GM18909 (cell line): Measurements from ENCODE around the gene PROK1.

Experiments used
- ATAC-seq: cut with Tn5 transposase; IDR thresholded peaks from one replicate; pipeline ENCODE4 v1.9.1; 2021; ENCODE audit warnings: mild to moderate bottlenecking; ENCODE audit not compliant: unreplicated experiment, poor library complexity

PROK1 gene

GRCh38 chr1:110463725-110464124 is 12.8 kb downstream of the PROK1 start:
- ATAC-seq, result no peak

DNA sequence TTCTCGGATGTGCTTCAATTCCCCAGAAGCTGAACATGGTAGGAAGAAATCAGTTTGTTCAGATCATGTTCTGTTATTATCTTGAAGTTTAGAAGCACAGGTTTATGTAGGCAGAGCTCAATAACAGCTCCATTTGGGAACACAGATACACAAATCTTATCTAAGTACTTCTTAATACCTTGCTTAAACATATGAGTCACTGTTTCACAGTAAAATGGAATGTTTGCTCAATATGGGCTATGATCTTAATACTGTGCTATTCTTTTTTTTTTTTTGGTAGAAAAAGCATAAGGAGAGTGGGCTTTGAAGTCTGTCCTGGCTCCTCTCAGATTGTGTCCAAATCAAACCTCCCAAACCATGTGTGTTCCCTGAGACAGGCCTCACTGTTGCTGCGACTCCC is 13.4 kb downstream of the PROK1 start:
- ATAC-seq, result no peak

- no peak for ATAC-seq
These were observed 14.3 kb downstream of the PROK1 start for GRCh38 chr1:110465038-110465813.

GRCh38 chr1:110465814-110466380 is 14.9 kb downstream of the PROK1 start:
- ATAC-seq, result no peak

- no peak for ATAC-seq
These were observed 15.8 kb downstream of the PROK1 start for GRCh38 chr1:110466646-110467280.

DNA sequence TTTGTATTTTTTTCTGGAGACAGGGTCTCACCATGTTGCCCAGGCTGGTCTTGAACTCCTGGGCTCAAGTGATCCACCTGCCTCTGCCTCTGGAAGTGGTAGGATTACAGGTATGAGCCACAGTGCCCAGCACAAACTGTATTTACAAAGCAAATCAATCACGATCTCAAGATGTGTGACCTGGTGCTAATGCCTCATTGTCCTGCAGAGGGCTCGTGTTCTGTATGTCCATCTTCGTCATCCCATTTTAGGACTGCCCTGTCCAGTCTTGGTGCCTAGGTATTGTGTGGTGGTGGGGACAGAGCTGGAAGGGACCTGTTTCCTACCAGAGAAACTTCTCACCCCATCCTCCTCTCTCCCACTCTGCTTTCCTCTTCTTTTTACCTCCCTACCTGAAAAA is 20.2 kb downstream of the PROK1 start:
- ATAC-seq, result no peak

DNA sequence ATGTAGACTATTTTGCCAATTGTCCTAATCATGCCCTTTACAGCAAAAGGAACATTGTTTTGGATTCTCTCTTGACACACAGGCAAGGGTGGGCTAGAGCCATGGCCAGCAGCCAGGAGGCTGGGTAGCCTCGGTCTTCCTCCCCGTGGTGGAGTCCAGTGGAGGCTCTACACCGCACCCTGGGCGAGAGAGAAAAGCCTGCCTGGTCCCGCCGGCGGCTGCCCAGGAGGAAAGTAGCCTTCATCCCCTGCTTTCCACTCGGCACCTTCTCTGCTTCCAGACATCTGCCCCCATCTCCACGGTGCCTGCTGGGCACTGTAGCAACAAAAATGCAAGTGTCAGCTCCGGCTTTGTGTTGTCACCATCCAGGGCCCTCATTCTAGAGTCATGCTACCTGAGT is 21.6 kb downstream of the PROK1 start:
- no peak for ATAC-seq

GRCh38 chr1:110474444-110474843 is 23.5 kb downstream of the PROK1 start:
- no peak for ATAC-seq

DNA sequence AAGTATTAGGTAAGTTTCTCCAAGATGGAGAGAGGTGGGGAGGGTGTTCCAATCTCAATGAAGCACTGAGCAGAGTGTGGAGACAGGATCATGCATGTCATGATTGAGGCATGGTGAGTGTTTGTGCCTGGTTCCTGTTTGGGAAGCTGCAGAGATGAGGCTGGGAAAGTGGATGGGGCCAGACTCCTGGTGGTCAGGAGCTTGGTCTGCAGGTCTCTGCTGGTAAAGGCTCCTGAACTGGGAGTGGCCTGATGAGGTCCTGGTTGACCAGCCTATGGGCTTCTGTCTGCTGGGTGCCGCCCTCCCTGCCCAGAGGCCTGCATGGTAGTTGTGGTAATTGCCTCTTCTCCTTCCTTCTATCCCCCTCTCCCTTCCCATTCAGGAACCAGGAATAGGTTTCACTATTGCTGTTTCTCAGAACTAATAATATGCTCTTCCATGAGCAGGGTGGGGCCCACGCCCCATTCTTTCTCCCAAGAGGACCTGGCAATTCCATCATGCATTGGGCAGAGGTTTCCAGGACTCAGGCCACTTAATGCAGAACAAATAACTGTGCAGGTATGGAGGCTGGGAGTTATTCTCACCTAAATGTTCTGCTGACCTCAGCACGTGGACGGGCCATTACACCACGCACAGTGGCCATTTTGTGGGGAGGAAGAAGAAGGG is 24.5 kb downstream of the PROK1 start:
- no peak for ATAC-seq

DNA sequence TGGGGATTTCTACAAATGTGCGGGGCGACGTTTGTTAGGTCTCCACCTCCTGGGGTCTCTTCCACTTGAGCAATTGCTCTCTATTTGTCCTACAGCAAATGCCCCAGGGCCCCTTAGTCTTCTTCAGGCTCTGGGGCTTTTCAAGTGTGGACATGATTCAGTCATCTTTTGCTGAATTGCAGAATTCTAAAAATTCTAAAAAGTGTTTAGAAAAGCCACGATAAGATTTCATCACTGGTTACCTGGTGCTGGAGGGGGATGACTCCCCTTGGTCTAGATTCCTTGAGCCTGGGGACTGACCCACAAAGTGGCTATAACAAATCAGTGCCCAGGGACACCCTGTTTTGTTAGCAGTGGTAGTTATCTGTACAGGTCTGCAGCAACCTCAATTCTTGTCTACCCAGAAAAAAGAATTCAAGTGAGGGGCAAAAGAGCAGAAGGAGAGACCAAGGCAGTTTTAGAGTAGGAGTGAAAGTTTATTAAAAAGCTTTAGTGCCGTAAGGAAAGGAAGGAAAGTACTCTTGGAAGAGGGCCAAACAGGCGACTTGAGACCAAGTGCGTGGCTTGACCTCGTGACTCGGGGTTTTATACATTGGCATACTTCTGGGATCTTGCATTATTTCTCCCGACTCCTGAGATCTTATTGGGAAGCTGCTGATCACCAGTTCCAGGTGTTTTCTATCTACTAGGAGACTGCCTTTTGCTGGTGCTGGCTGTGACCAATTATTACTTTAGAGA is 25.2 kb downstream of the PROK1 start:
- no peak for ATAC-seq

GRCh38 chr1:110477041-110477440 is 26.1 kb downstream of the PROK1 start:
- ATAC-seq, result no peak

GRCh38 chr1:110477445-110477957 is 26.6 kb downstream of the PROK1 start:
- no peak for ATAC-seq

GRCh38 chr1:110477967-110478640 is 27.2 kb downstream of the PROK1 start:
- no peak for ATAC-seq

- no peak for ATAC-seq
These were observed 27.9 kb downstream of the PROK1 start for GRCh38 chr1:110478886-110479285.

DNA sequence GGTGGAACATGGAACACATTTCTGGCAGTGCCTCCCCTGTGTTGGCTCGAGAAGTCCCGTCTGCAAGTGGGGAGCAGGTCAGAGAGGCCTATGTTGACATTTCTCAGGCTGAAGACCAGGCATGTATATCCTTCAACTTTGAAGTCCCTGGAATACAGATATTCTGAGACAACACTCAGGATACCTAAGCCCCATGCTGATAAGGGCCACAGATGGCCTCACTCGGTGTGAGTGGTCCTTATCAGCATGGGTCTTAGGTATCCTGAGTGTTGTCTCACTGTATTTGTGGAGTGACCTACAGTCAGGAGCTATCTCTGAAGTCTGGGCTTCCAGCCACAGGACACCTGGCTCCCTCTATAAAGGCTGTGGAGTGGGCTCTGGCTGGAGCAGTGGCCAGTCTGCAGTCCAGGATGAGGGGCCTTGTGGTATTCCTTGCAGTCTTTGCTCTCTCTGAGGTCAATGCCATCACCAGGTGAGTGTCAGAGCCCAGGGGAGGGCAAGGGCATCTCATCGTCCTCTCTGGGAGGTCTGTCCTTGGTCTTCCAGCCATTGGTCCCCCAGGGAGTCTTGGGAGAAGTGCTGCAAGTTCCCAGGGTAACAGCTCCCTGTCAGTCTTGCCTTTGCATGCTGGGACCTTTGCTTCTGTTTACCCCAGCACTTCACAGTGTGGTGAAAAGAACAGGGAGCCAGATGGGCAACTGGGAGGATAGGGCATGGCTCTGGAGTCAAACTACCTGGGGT is 29.6 kb downstream of the PROK1 start:
- no peak for ATAC-seq

DNA sequence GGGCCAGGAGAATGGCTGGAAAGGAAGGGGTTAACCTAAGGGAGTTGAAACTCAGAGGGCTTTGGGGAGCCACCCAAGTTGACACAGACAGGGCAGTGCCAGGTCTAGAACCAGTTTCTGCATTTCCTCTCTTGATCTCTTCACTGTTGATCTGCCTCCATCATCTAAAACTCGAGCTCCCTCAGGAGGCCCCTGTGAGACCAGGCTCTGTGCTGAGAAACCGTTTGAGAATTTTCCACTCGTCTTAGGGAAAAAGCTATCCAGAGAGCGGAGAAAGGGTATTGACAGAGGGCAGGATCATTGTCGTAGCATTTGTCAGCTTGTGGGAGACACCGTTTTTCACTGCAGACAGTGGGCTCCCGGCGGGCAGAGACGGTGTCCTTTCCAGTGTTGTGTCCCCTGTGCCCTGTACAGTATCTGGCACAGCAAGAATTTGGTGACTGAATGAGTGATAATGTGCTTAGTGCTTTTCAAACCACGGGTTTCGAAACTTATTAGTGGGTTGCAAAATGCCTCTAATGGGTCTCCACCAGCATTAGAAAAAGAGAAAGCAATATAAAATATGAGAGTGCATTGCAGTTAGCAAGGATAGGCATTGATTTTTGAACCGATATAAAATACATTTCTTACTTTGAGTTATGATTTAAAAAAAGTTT is 31.1 kb downstream of the PROK1 start:
- no peak for ATAC-seq

DNA sequence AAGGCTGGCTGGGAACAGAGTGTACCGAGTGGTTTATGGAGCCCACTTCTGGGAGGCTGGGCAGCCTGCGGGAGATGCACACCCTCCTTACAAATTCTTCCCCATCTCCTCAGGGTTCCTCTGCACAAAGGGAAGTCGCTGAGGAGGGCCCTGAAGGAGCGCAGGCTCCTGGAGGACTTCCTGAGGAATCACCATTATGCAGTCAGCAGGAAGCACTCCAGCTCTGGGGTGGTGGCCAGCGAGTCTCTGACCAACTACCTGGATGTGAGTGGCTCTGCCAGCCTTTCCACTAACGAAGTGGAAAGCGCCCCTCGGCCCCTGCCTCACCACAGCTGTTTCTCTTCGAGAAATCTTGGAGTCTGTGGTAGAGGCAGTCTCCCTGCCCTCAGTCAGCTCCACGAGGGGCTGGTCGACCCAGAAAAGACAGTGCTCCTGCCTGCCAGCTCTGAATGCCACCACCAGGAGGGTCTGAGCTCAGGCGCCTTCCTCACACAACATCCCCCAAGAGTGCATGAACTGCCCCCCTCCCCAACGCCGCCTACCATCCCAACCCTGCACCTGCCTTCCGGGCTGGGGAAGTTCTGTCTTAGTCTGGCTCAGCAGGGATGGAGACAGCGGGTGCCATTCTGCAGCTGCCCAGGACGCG is 31.8 kb downstream of the PROK1 start:
- ATAC-seq, result no peak

DNA sequence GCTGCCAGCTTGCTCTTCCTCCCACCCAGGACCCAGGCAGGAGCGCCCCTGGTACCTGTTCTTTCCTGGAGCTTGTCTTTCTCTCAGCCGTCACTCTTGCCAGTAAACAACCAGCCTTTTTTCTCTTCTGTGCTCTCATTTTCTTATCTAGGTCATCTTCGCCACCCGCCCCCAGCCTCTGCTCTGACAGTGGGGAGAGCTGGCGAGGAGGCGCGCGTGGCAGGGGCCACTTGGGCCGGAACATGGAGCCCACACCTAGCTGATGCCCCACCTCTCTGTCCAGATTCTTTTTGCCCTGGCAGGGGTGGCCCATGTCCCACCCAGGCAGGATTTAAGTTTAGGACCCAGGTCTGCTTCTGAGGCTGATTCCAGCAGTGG is 32.3 kb downstream of the PROK1 start:
- no peak for ATAC-seq
